ENCODE results near the gene FAM110C. TPM values are rescaled to one million over a fixed set of nuclear protein-coding genes. Genes with fewer than 3 reads are reported as not detected.

The FAM110C gene
- total and polyA plus RNA-seq, 9 donors = 4.1 to 47.4 (median 7.3) TPM

DNA sequence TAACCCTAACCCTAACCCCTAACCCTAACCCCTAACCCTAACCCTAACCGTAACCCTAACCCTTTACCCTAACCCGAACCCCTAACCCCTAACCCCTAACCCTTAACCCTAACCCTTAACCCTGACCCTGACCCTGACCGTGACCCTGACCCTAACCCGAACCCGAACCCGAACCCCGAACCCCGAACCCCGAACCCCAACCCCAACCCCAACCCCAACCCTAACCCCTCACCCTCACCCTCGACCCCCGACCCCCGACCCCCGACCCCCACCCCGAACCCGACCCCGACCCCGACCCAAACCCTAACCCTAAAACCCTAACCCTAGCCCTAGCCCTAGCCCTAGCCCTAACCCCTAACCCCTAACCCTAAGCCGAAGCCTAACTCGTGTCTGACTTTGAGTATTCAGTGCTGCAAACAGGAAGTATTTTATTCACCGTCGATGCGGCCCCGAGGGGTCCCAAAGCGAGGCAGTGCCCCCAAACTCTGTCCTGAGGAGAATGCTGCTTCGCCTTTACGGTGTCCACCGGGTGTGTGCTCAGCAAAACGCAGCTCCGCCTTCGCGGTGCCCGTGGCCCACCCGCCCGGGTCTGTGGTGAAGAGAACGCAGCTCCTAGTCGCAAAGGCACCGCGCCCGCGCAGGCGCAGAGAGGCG, 36.0 kb downstream of the FAM110C start:
- Histone ChIP-seq H3K27ac (no peak overlapping the region), H3K9me3 (no peaks in the 10 kb centered on the region), H3K4me3 (no peak overlapping the region), H3K36me3 (no peaks in the 10 kb centered on the region), H3K4me1 (ENCODE audit: insufficient read depth) (peaks cover 4% of the 10 kb centered on the region), H3K27me3 (no peaks in the 10 kb centered on the region)
- TF ChIP-seq, protein P1, sequence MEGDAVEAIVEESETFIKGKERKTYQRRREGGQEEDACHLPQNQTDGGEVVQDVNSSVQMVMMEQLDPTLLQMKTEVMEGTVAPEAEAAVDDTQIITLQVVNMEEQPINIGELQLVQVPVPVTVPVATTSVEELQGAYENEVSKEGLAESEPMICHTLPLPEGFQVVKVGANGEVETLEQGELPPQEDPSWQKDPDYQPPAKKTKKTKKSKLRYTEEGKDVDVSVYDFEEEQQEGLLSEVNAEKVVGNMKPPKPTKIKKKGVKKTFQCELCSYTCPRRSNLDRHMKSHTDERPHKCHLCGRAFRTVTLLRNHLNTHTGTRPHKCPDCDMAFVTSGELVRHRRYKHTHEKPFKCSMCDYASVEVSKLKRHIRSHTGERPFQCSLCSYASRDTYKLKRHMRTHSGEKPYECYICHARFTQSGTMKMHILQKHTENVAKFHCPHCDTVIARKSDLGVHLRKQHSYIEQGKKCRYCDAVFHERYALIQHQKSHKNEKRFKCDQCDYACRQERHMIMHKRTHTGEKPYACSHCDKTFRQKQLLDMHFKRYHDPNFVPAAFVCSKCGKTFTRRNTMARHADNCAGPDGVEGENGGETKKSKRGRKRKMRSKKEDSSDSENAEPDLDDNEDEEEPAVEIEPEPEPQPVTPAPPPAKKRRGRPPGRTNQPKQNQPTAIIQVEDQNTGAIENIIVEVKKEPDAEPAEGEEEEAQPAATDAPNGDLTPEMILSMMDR (IDR thresholded peaks at IDR 0.05) = no peak
- TF ChIP-seq POLR2A (IDR thresholded peaks at IDR 0.05) = no peak
- TF ChIP-seq EP300 (IDR thresholded peaks at IDR 0.05) = no peak
- intact Hi-C loops (cut with DNase I) = no loop called here
- peak in 4 of 5 donors; percentile 40 to 61 (median 51) for DNase-seq
- 70 to 82% (median 77%) methylated on average over 24 to 42 of the region's 42 CpGs for WGBS, 3 donors

Other genes with a start within 250 kb of the FAM110C start
- gene SH3YL1, start 217.5 kb upstream of the FAM110C start, total RNA-seq = 100 to 1,000 TPM in 1 of 7 donors, 10 to 100 TPM in 6; 41.7 to 117 (median 53.4) TPM
- gene SH3YL1, start 217.5 kb upstream of the FAM110C start, polyA plus RNA-seq = 10 to 100 TPM; 35.3 to 37.5 TPM
- 10 to 100 TPM; 59.1 to 84.2 (median 68.7) TPM for gene ACP1, start 218.4 kb upstream of the FAM110C start, total RNA-seq
- 10 to 100 TPM; 83.9 to 89.0 TPM for gene ACP1, start 218.4 kb upstream of the FAM110C start, polyA plus RNA-seq
- gene ALKAL2, start 241.6 kb upstream of the FAM110C start, total RNA-seq = 100 to 1,000 TPM in 2 of 7 donors, 10 to 100 TPM in 4, 1 to 10 TPM in 1; 9.6 to 259 (median 57.1) TPM
- gene ALKAL2, start 241.6 kb upstream of the FAM110C start, polyA plus RNA-seq = 10 to 100 TPM; 36.9 to 57.6 TPM